ENCODE results near the gene UBE2D1.
A peak's percentile ranks its signal among the peaks of the same experiment; 100 is the strongest.
"Not testable (repeated sequence)": the region's sequence is repeated elsewhere in the genome, so short reads cannot be mapped to it uniquely, and the experiment has no call there.

Gene UBE2D1

DNA sequence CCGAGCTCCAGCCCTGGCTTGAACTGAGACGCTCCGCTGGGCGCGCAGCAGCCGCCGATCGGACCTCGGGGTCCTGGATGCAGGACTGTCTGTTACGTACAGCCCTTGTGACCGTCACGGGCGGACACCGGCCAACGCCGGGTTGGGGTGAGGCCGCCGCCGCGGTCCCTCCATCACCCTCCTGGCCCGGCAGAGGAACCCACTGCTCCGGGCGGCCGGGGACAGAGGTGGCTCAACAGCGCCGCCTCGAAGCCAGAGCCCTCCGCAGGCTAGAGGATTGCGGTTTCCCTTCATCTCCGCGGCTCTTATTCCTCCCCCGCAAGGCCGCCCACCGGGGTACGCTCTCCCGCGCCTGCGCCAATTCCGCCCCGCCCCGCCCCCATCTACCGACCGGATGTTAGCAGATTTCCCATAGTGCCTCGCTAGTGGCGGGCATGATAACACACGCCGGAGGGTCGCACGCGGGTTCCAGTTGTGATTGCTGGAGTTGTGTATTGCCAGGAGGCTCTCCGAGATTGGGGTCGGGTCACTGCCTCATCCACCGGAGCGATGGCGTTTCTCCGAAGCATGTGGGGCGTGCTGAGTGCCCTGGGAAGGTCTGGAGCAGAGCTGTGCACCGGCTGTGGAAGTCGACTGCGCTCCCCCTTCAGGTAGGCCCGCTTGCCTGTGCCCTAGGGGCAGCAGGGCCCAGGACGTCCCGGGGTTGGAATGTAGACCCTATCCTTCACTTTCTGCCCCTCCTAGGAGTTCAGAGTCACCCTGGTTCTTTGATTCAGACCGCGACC lies 50.4 kb downstream of the UBE2D1 start, which contains the start of gene TFAM:
Gene TFAM, plus strand, starts transcription at position 412 of the 785 bp plus-strand sequence. Its CDS starts 138 bp downstream, at position 550.
- DNase-seq: peak; percentile 97

DNA sequence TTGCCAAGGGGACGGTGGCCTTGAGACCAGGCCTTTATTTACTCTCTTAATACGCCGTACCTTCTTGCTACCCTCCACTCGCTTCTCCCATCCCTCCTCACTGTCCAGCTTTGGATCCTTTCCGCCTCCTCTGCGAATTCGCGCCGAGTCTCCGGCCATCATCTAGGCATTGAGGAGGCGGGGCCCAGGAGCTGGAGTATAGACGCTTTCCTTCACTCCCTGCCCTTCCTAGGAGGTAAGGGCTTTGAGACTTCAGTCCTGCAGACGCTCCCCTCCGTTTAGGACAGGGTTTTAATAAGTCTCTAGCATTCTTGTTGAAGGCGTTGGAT lies 50.9 kb downstream of the UBE2D1 start:
- peak; percentile 52 for DNase-seq

DNA sequence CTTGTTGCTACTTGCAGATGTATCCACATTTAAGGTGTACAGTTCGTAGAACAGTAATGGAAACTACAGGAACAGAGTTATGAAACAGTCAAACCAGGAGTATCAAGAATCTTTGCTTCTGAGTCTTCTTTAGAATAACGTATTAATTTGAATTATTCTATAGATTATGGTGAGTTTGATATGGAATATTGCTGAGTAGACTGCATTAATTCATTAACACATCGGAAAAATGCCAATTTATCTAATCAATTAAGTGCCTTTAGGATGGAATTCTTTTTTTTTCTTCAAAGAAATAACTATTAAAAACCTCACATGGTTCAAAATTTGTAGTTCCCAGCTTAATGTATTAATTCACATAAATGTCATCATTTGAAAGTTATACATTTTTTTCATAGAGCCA lies 54.2 kb downstream of the UBE2D1 start:
- DNase-seq: no peak

DNA sequence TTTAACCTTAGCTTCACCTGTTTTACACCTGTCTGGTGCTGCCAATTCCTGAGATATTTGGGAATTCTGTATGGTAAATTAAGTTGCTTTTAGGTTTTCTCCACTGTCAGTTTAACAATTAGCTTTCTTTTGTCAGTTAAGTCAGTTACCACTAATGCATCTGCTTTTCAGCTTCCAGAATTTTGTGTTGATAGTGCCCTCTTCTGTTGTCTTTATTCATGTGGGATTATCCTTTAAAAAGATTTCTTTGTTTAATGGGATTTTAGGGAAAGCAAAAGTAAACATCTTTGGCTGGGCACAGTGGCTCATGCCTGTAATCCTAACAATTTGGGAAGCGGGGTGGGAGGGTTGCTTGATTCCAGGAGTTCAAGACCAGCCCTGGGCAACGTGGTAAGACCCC lies 58.5 kb downstream of the UBE2D1 start:
- DNase-seq: no peak

DNA sequence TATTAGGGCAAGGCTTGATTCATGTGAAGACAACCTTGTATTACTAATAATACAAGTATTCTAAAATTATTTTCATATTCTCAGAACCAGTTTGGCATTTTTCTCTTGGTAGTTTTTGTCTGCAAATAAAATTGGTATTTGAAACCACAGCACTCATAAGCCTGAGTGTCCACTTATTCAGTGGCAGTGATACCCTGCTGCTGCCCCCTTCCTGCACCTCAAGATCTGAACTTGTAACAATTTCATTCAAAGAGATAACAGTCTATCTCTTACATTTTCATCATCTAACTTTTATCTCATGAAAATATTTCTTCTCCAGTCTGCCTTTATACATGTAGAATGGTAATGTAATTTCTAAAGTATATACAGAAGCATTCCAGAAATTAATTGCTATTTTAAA lies 59.7 kb downstream of the UBE2D1 start:
- DNase-seq: no peak

DNA sequence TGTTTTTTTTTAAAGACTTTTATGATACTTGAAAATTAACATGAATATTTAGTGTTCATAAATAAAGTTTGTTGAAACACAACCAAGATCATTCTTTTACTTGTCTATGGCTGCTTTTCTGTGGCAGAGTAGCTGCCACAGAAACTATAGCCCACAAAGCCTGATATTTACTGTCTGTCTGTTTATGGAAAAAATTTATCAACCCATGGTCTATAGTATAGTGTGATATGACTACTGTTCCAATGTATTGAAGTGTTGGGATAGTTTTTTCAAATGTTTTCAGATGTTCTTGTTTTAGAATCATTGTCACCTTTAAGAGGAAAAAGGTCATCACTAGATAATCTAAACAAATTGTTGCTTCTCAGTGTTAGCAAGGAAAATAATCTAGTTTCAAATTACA lies 61.3 kb downstream of the UBE2D1 start:
- no peak for DNase-seq

DNA sequence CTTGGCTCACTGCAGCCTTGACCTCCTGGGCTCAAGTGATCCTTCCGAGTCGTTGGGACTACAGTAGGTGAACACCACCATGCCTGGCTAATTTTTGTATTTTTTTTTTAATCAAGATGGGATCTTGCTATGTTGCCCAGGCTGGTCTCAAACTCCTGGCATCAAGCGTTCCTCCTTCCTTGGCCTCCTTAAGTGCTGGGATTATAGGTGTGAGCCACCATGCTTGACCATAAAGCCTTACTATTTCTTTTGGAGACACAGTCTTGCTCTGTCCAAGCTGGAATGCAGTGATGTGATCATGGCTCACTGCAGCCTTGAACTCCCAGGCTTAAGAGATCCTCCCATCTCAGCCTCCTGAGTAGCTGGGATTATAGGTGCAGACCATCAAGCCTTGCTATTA lies 63.0 kb downstream of the UBE2D1 start:
- no peak for DNase-seq

DNA sequence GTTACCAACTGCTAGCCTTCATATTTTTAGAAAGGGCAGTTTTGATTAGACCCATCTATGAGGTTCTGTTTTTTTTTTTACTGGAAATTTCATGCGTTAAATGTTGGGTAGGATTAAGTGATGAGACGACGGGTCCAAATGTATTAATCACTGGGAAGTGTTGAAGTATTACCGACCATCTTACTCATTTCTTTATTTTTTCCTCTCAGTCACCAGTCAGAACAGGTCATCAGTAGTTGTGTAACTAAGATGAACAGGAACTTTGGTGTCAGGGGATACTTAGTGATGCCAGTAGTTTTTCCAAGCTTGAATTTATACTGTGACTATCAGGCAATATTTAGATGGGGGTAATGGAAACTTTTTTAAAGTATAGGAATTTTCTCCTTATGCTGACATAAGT lies 64.6 kb downstream of the UBE2D1 start:
- DNase-seq: no peak

DNA sequence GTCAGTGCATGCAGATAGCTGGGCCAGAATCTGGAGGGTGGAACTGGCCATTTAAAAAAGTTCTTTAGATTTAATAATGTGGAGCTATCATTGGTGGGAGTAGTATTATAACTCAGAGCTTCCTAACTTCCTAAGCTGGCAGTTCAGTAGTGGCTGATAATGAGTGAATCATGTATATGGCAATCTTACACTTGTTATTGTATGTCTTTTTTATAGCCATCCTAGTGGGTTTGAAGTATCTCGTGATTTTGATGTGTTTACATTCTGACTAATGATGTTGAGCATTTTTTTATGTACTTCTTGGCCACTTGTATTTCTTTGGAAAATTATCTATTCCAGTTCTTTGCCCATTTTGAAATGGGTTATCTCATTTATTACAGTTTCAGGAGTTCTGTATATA lies 65.8 kb downstream of the UBE2D1 start:
- DNase-seq: no peak

DNA sequence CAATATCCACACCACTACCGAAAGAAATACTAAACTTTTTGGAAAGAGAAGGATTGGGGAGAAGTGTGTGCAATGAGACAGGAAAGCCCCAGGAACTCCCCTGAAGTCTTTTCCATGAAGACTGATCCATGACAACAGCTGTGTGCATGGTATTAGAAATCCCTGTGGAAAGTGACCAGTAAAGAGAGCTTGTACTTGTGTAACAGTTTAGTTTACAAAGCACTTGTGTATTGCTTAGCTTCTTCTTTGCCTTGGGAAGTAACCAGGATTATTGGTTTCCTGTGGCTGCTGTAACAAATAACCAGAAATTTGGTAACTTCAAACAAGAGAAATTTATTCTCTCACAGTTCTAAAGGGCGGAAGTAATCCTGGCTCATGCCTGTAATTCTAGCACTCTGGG lies 69.2 kb downstream of the UBE2D1 start:
- no peak for DNase-seq

DNA sequence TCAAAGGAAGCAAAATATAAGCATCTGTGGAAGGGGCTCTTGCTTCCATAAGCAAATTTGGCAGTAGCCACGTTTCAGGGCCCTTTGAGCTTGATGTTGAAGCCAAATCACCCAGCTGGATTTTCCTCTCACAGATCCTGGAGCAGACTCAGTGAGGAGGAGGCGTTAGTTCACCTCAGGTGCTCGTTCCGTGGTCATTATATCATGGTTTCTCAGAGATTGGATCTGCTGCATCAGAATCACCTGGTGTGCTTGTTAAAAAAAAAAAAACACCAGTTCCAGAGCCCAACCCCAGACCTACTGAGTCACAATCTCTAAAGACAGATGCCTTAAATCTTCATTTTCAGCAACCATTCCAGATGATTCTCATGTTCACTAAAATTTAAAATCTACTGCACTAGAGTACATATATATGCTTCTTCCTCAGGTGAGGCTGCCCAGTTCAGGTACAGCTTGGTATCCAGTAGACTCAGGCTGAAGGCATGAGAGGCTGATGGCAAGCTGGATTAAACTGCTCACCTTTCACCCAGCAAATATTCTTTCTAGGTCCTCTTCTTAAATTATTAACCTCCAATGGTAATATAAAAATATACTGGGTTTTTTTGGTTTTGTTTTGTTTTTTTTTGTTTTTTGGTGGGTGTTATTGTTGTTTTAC lies 75.3 kb downstream of the UBE2D1 start:
- no peak for DNase-seq

DNA sequence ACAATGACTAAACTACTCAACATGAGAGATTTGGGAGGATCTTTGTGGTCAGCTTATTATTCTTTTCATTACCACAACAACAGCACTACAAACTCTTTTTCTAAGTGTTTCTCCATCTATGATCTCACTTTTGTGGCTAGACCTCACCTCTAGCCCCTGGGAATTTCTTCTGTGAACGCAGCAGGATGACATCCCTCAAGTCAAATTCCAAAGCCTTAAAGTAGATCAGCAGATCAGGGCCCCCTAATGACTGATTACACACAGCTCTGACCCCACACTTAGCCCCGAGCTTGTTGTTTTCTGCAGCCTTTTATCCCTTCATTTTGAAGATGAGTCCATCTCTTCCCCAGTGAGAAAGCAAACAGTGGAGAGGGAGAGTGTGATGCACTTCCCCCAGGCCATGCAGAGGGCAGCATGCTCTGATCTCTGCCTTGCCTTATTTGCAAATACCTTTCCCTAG lies 77.7 kb downstream of the UBE2D1 start:
- no peak for DNase-seq

DNA sequence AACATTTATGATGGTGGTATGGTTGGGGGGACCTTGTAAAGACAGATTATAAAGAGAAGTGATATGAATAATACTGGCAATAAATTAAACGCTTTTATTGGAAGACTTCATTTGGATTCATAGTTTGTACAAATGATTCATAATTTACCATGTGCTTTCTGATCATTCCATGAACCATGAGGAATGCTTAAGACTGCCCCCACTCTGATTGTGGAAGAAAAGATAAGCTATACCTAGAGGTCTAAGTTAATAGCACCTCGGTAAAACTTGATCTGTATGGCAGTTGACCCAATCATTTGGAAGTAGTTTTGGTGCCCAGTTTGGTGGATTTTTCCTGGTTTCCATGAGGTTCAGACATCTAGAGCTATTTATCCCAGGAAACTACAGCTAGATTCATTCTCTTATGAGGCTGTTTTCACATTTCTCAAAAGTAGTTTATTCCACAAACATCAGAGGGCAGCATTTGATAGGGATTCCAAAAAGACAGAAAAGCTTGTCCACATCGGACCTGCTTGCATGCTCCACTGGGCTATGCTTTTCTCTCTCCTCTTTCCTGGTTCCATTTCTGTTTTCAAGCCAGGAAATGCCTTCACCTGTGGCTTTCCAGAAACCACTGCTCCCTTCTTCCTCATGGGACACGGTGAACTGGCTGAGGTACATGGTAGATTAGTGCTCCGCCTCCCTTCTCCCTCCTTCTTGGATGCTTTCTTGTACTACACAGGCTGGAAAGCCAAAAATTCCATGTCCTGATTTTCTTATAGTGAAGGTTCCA lies 79.7 kb downstream of the UBE2D1 start:
- DNase-seq: peak; percentile 17

DNA sequence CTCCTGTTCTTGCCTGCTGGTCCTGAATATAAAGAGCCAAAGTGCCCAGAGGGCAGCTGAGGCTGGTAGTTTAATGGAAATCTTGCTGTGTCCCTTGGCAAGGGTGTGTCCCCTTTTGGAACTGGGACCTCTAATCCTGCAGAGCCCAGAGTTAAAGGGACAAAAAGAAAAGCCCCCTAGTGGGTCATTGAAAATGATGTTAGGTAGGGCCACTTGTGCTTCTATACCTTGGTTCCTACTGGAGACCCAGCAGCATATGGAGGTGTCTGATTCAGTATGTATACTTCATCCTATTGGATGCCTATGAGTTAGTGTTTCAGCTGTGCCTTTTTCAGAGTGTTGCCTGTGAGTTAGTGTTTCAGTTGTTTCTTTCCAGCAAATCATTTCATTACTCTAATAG lies 81.0 kb downstream of the UBE2D1 start:
- no peak for DNase-seq

DNA sequence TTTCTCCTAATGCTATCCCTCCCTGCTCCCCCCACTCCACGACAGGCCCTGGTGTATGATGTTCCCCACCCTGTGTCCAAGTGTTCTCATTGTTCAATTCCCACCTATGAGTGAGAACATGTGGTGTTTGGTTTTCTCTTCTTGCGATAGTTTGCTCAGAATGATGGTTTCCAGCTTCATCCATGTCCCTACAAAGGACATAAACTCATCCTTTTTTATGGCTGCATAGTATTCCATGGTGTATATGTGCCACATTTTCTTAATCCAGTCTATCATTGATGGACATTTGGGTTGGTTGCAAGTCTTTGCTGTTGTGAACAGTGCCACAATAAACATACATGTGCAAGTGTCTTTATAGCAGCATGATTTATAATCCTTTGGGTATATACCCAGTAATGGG lies 83.1 kb downstream of the UBE2D1 start:
- not testable (repeated sequence) for DNase-seq

Measured in hematopoietic multipotent progenitor cell treated with erythropoietin and hydrocortisone succinate and interleukin-3 and kit ligand, for 4 days (in vitro differentiated cells).